ENCODE measurements around the gene FBXL17.
"Not testable (repeated sequence)": the region's sequence is repeated elsewhere in the genome, so short reads cannot be mapped to it uniquely, and the experiment has no call there.

The FBXL17 gene

DNA sequence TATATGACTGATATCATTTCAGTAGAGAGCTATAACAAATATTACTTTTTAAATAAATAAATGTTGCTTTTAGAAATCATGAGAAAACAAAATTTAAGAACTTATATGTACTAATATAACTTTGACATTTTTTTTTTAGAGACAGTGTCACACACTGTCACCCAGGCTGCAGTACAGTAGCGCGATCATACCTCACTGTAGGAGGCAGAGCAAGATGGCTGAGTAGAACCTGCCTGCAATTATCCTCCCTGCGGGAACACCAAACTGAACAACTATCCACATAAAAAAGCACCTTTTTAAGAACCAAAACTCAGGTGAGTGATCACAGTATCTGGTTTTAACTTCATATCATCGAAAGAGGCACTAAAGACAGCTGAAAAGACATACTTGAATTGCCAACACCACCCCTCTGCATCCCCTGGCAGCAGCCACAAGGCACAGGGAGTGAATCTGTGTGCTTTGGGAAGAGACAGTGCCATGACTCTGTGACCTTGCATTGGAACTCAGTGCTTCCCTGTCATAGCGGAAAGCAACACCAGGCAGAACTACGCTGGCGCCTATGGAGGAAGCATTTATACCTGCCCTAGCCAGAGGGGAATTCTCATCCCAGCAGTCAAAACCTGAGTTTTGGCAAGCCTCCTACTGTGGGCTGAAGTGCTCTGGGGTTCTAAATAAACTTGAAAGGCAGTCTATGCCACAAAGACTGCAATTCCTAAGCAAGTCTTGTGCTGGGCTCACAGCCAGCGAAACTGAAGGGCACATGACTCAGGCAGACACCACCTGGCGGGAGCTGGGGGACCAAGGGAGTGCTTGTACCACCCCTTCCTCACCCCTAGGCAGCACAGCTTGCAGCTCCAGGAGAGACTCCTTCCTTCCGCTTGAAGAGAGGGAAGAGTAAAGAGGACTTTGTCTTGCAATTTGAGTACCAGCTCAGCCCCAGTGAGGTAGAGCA is 142.7 kb downstream of the FBXL17 start:
- no peak for DNase-seq

- no peak for DNase-seq
These were observed 143.4 kb downstream of the FBXL17 start for GRCh38 chr5:108238461-108238860.

DNA sequence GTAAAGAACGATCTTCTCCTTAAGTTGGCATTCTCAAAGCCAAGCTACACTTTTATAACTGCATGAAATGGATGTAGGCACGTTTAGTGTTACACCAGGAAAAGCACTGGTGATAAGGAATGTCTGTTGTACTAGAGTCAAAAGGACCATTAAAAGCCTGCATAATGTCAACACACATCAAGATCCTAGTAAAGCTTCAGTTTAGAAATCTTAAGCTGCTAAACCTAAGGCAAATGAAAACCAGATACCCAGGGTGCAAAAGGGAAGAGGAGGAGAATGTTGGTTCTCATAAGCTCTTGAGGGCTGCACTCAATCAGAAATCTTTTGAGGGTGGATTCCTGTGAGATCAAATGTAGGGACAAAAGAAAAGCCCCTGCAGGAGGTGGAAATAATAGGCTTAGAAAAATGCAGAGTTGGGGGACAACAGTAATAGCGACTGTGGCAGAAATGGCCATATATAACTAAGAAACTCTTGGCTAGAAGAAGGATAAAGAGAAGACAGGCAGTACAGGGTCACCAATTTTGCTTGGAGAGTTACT is 148.2 kb downstream of the FBXL17 start:
- no peak for DNase-seq

- DNase-seq: no peak
These were observed 149.1 kb downstream of the FBXL17 start for GRCh38 chr5:108232805-108233204.

DNA sequence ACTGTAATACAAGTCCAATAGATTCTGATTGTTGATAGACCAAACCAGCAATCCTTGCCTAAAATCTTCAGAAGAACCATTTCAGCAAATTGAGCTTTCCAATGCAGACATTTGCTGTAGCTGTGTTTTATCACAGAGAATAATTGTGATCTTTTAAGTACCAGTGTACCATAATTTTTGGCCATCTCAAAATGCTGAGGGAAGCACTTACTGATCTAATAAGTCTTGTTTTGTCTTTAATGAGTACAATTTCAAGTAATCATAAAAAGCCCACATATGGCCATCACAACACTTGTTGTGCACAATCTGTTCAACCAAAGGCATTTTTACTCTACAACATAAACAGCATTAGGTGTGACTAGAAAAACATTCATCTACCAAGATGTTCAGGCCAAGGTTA is 159.9 kb downstream of the FBXL17 start:
- no peak for DNase-seq

DNA sequence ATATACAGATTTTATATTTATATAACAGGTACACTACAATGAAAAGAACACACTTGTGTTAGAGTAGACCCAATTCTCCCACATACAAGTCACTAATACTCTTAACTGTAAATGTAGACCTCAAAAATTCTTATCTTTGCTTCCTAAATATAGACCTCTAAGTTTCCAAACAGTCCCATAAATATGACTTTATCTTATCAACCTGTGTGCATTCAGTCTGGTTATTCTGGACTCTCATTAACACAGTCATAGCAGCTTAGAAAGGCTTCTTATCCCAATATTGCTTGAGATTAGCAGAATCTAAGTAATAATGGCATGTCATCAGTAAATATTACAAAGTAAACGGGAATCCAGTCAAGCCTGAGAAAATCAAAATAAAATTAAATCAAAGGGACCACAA is 161.1 kb downstream of the FBXL17 start:
- DNase-seq: no peak

DNA sequence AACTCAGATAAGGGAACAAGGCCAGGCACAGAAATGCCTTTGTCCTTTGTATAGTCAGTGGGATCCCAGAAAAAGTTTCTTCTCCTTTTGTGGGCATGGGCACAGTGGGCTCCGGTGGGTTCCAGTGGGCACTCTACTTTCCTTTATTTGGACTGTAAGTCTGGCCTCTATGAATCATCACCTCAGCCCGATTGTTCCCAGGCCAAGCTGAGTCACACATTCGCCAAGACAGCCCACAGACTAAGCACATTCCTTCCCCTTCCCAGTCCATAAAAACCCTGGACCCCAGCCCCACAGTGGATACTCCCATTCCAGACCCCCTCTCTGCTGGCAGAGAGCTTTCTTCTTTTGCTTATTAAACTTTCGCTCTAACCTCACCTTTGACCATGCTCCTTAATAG is 165.0 kb downstream of the FBXL17 start:
- no peak for DNase-seq

DNA sequence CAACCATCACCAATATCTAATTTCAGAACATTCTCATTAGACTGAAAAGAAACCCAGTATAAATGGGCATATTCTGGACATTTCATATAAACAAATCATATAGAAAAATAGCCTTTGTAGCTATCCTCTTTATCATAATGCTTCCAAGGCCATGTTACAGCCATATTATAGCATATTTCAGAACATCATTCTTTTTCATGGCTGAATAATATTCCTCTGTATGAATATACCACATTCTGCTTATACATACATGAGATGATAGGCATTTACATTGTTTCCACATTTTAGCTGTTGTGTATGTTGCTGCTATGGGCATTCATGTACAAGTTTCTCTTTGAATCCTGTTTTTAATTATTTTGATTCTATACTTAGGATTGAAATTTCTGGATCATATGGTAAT is 167.0 kb downstream of the FBXL17 start:
- DNase-seq: no peak

DNA sequence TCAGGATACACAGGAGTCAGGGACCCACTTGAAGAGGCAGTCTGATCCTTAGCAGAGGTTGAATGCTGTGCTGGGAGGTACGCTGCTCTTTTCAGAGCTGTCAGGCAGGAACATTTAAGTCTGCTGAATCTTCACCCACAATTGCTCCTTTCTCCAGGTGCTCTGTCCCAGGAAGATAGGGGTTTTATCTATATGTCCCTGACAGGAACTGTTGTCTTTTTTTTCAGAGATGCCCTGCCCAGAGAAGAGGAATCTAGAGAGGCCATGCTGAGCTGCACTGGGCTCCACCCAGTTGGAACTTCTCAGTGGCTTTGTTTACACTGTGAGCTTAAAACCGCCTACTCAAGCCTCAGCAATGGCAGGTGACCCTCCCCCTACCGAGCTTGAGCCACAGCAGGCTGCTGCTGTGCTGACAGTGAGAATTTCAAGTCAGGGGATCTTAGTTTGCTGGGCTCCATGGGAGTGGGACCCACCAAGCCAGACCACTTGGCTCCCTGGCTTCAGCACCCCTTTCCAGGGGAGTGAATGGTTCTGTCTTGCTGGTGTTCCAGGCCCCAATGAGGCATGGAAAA is 169.0 kb downstream of the FBXL17 start:
- no peak for DNase-seq

- DNase-seq: no peak
These were observed 175.2 kb downstream of the FBXL17 start for GRCh38 chr5:108206707-108207106.

GRCh38 chr5:108201721-108202120 is 180.2 kb downstream of the FBXL17 start:
- no peak for DNase-seq

DNA sequence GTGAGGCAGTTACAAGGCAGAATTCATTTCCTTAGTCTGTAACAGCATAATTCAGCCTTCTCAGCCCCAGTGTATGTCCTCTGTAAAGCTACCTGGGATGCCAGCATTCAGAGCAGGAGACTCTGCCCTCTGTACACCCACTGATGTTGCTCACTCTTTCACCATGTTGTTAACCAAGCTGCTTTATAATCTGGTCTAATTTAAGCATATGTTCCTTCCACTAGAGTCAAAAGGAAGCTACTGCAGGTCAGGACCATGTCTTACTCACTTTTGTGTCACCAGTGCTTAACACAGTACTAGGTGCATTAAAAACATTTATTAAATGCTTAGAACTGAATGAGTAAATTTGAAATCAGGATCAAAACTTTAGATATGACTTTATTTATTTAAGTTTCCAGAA is 185.6 kb downstream of the FBXL17 start:
- DNase-seq: no peak

DNA sequence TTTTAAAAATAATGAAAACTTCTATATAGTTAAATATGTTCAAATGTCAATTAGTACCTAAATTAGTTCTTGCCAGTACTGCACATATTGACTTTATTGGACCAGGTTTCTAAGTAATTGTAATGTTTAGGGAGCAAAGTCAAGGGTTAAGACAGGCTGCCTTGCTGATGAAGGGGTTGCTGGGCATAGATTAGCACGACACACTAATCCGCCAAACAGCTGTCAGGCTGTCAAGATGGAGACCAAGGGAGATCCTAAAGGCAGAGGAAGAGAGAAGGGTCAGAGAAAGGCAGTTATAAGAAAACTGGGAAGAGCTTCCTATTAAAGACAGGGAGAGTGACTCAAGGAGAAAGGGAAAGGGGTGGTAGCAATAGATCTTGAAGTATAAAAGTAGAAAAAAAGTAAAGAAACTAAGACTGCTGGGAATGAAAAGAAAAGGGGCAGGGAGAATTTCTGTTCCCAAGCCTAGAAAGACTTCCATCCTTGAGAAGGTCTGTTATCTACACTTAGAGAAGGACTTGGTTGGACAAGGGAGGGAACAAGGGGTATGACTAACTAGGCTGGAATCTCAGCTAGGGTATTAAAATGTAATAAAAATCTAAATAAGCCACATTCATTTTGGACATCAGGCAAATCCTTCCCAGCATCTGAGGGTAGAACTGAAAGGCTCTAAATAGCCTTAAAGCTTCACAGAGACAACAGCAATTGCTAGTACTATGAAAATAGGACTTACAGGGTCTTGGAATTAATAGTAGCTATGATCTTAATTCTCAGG is 188.7 kb downstream of the FBXL17 start:
- DNase-seq: no peak

DNA sequence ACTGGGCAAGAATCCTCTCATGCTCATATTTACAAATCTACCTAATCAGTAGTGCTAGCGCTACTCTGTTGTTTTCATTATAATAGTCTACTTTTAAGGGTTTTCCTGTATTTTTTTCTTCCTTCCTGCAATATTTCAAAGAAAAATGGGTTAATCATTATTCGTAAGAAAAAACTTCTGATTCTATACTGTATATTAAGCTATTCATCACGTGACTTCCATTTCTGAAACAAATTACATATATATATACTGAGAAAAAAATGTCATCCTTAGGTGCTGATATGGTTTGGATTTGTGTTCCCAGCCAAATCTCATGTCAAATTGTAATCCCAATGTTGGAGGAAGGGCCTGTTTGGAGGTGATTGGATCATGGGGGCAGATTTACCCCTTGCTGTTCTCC is 197.0 kb downstream of the FBXL17 start:
- no peak for DNase-seq

- DNase-seq: no peak
These were observed 199.9 kb downstream of the FBXL17 start for GRCh38 chr5:108181975-108182374.

DNA sequence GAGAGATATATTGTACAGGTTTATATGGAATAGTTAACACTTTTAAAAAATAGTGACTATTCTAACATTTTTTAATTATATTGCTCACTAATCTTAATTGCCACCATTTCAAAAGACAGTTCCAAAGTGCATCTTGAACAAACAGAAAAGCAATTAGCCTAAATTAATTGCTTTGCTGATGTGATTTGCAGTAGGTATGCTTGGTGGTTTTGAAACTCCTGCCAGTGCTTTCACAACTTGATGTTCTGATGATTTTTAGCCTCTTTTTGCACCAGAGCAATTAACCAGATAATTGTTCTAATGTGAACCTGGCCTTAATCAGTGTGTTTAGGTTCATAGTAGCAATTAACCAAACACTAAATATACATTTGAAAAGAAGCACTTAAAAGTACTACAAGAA is 207.6 kb downstream of the FBXL17 start:
- DNase-seq: no peak

DNA sequence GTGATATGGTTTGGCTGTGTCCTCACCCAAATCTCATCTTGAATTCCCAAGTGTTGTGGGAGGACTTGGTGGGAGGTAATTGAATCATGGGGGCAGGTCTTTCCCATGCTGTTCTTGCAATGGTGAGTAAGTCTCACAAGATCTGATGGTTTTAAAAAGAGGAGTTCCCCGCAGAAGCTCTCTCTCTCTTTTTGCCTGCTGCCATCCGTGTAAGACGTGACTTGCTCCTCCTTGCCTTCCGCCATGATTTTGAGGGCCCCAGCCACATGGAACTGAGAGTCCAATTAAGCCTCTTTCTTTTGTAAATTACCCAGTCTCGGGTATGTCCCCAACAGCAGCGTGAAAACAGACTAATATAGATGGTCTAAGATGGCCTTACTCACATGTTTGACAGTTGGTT is 210.1 kb downstream of the FBXL17 start:
- no peak for DNase-seq

DNA sequence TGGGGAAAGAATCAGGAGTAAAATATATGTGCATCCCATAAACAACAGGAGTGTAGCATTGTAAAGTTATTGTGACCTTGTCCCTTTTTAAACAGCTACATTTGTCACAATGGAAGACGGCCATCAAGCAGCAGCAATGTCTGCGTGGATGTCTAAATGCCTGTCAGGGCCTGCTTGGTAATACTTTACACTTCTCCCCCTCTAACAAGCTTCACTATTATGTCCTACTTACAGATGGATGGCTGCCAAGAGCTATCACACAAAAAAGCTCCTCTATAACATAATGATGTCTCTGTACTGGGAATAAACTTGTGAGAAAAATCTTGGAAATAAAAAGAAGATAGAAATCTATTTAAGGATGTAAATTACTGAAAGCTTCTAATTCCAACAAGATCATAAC is 213.0 kb downstream of the FBXL17 start:
- no peak for DNase-seq

- no peak for DNase-seq
These were observed 214.7 kb downstream of the FBXL17 start for GRCh38 chr5:108167174-108167573.

DNA sequence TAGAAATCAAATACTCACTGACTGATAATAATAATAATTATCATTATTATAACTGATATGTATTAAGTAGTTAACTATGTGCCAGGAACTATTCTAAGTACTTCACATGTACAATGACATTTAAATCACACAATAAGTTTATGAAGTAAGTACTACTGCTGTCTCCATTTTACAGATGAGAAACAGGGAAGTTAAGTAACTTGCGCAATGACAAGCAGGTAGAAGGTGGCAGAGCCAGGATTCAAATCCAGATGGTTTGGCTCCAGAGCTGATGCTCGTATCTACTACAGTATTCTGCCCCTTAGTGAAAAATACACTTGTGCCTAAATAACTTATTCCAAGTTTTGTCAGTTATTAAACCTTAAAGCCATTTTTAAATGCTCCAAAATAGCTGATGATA is 217.3 kb downstream of the FBXL17 start:
- no peak for DNase-seq

DNA sequence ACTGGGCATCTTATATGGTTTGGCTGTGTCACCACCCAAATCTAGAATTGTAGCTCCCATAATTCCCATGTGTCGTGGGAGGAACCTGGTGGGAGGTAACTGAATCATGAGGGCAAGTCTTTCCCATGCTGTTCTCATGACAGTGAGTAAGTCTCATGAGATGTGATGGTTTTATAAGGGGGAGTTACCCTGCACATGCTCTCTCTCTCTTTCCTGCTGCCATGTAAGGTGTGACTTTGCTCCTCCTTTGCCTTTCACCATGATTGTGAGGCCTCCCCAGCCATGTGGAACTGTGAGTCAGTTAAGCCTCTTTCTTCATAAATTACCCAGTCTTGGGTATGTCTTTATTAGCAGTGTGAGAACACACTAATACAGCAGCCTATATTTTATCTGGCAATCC is 229.0 kb downstream of the FBXL17 start:
- not testable (repeated sequence) for DNase-seq

- DNase-seq: no peak
These were observed 232.5 kb downstream of the FBXL17 start for GRCh38 chr5:108149369-108149768.

DNA sequence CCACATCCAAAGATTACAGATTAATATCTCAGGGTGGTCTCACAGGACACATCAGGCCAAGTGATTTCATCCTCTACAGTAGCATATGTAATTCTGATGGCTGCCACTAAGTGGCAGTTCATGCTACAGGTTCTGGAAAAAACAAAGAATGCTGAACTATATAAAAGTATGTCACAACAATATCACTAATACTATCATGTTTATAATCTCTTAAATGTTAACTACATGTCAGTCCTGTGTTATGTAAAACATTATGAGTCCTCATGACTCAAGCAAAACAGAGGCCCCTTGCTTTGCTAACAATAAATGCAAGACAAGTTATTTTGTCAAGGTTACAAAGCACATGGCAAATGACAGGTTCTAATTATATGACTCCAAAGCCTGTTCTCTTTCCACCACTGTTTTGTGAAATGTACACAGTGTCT is 233.2 kb downstream of the FBXL17 start:
- no peak for DNase-seq

DNA sequence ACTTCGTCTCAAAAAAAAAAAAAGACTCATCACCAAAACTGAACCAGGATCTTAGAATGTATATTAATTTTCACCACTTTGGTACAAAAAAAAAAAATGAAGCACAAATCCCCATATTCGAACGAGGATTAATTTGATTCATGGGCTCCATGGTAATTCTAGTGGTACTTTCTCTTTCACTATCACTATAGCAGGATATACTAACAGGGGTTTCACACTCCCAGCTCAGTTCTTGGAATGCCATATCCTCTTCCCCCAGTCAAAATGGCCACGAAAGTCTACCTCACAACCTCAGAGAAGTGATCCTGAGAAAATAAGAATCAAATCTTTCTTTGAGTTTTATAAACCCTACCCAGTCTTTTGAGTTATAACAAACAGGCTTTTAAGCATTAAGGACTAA is 235.7 kb downstream of the FBXL17 start:
- DNase-seq: no peak
